K562 (cell line): ENCODE measurements around the gene MAP1LC3B2. TPM values are rescaled to one million over a fixed set of nuclear protein-coding genes. Genes with fewer than 3 reads are reported as not detected.

ENCODE experiments used
- DEAF1 ChIP-seq: fragments of 450-650 bp; formaldehyde crosslinking; IDR thresholded peaks from 2 replicates; pipeline ENCODE4 v1.4.0; 2020; ENCODE audit warnings: mild to moderate bottlenecking, moderate library complexity
- LCOR ChIP-seq: sonication (generic); formaldehyde crosslinking; IDR thresholded peaks from 2 replicates; pipeline ENCODE4 v1.8.0; 2022; ENCODE audit warnings: mild to moderate bottlenecking, missing genetic modification reagents
- RAD21 ChIP-seq, 2 experiments: fragments of 250-450 bp in 1 of 2; fragments of 450-650 bp in 1 of 2; sonication (Bioruptor Pico) in 1 of 2; formaldehyde crosslinking in 1 of 2; IDR thresholded peaks in 1 of 2; conservative IDR thresholded peaks in 1 of 2; 2 replicates each; pipeline versions ENCODE4 v1.4.0 to v1.8.0; 2020 to 2022; ENCODE audit warnings: mild to moderate bottlenecking in 2 of 2, moderate library complexity in 1 of 2
- REST ChIP-seq, 2 experiments: fragments of 450-650 bp; formaldehyde crosslinking in 1 of 2; IDR thresholded peaks; 2 replicates each; pipeline versions ENCODE4 v1.4.0 to v1.6.1; 2014 to 2020; ENCODE audit warnings: mild to moderate bottlenecking in 2 of 2, borderline replicate concordance in 1 of 2, low read depth in 1 of 2
- SOX6 ChIP-seq: fragments of 450-650 bp; IDR thresholded peaks from 2 replicates; pipeline ENCODE4 v1.6.1; 2014; ENCODE audit warnings: mild to moderate bottlenecking
- SRF ChIP-seq, 2 experiments: fragments of 250-450, 450-650 bp in 1 of 2; sonication (Bioruptor Pico) in 1 of 2; sonication (generic) in 1 of 2; formaldehyde crosslinking; IDR thresholded peaks; 2 replicates each; pipeline versions ENCODE4 v1.5.0 to v1.5.1; 2020 to 2022; ENCODE audit warnings: mild to moderate bottlenecking in 1 of 2, missing genetic modification reagents in 1 of 2
- USF1 ChIP-seq: sonication (generic); formaldehyde crosslinking; IDR thresholded peaks from 2 replicates; pipeline ENCODE4 v1.9.0; 2022; ENCODE audit warnings: mild to moderate bottlenecking, missing genetic modification reagents
- ZNF133 ChIP-seq: fragments of 250-450 bp; sonication (Bioruptor Pico); IDR thresholded peaks from 2 replicates; pipeline ENCODE4 v1.4.0; 2020; ENCODE audit warnings: mild to moderate bottlenecking
- ZNF146 ChIP-seq: IDR thresholded peaks from one replicate; pipeline ENCODE4 v1.6.1; 2018; ENCODE audit warnings: missing compliant biosample characterization; ENCODE audit not compliant: unreplicated experiment
- ZNF239 ChIP-seq: fragments of 250-450 bp; sonication (Bioruptor Pico); IDR thresholded peaks from 2 replicates; pipeline ENCODE4 v1.4.0; 2020; ENCODE audit warnings: mild to moderate bottlenecking
- ZNF384 ChIP-seq: IDR thresholded peaks from 2 replicates; pipeline ENCODE4 v1.6.1; 2012; ENCODE audit warnings: low read depth, low read length, improper control_type of control experiment
- ZZZ3 ChIP-seq: fragments of 450-650 bp; IDR thresholded peaks from 2 replicates; pipeline ENCODE4 v1.6.1; 2016; ENCODE audit warnings: antibody characterized with exemption, mild to moderate bottlenecking, moderate library complexity
- polyA plus RNA-seq, 8 experiments: library from polyadenylated mRNA; depleted of rRNA in 4 of 8; stranded (reverse) in 5 of 8; unstranded in 3 of 8; fragments of >200 nt; fragmentation: Nextera tagmentation in 2 of 8; fragmentation: Illumina TruSeq in 1 of 8; extraction: Ambion mirVana in 2 of 8; extraction: Trizol in 1 of 8; gene quantifications; 2 replicates each; pipeline versions ENCODE4 v1.2.1 to v1.2.3, GENCODE V29; 2011 to 2014; ENCODE audit warnings: inconsistent platforms in 1 of 8, missing spikeins in 1 of 8
- total RNA-seq, 7 experiments: library from RNA; depleted of rRNA in 6 of 7; stranded (reverse); fragments of >200 nt in 6 of 7; fragmentation: Illumina TruSeq in 2 of 7; extraction: Trizol in 2 of 7; gene quantifications; 2 replicates each; pipeline versions ENCODE4 v1.2.1 to v1.2.3, GENCODE V29; 2011 to 2021; ENCODE audit warnings: low replicate concordance in 1 of 7
- TF ChIP-seq, protein P1 (sequence below), 3 experiments: fragments of 200-800 bp in 1 of 3; sonication (Bioruptor generic) in 1 of 3; sonication (generic) in 1 of 3; formaldehyde crosslinking in 1 of 3; IDR thresholded peaks; 2 replicates each; pipeline versions ENCODE4 v1.6.1 to v1.8.0; 2016 to 2022; ENCODE audit warnings: mild to moderate bottlenecking in 2 of 3, missing compliant biosample characterization in 2 of 3, missing genetic modification characterization in 2 of 3, missing genetic modification reagents in 1 of 3

MAP1LC3B2 gene
- total and polyA plus RNA-seq, 9 of the 15 experiments (the other 6 are each of a cell fraction or from before 2014, with no cell fraction given) = 0.53 to 2.8 (median 0.76) TPM; not detected in 2

DNA sequence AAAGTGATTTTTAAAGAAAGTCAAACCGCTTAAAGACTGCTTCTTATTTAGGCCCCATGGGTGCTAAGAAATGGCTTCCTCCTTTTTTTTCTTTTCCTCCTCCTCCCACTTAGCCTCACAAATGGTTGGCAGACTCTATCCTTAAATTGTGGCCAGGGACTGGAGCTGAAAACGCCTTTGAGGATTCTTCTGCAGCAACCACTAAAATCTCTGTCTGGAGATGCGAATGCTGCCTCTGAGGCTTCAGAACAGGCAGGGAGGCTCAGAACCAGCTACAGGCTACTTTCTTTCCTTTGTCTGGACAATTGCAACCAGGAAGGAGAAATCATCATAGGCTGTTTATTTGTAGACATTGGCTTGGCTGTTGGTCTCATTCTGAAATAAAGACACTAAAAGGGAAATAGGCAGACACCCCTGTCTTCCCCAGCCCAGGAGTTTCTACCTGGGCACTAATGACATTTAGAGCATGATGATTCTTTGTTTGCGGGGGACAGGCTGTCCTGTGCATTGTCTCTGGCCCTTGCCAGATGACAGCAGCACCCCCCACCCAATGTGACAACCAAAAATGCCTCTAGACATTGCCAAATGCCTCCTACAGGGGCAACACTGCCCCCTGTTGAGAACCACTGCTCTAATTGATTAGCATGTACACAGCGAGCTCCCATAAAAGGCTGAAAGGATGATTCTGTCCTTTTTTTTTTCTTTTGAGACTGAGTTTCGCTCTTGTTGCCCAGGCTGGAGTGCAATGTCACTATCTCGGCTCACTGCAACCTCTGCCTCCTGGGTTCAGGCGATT lies 50.3 kb downstream of the MAP1LC3B2 start (continued):
- TF ChIP-seq ZZZ3 = no peak
- TF ChIP-seq, protein P1, sequence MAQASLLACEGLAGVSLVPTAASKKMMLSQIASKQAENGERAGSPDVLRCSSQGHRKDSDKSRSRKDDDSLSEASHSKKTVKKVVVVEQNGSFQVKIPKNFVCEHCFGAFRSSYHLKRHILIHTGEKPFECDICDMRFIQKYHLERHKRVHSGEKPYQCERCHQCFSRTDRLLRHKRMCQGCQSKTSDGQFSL (CRISPR knock-in tag; IDR thresholded peaks at IDR 0.05) = peak; percentile 87
- TF ChIP-seq, protein P1 (tag; IDR thresholded peaks at IDR 0.05) = 0 out of 4 replicates have a peak, but pooled peaks of 1 of the 2 experiments have one; percentile 45
- no peak for TF ChIP-seq ZNF239 (CRISPR knock-in tag)
- TF ChIP-seq RAD21 (CRISPR knock-in tag; conservative IDR thresholded peaks at IDR 0.05 in 1 of 2, IDR thresholded peaks at IDR 0.05 in 1 of 2) = peak; percentile 45 to 84
- peak in 1 of 2 experiments; percentile 44; a peak in 1 of 4 replicates for TF ChIP-seq SRF (CRISPR knock-in tag; IDR thresholded peaks at IDR 0.05)
- 0 out of 2 replicates have a peak, but pooled peaks have one; percentile 52 for TF ChIP-seq LCOR (CRISPR knock-in tag)
- TF ChIP-seq ZNF146 = no peak
- no peak for TF ChIP-seq USF1
- TF ChIP-seq ZNF384 = peak; percentile 69; the same call in 1 of the 2 replicates
- peak; percentile 23; the same call in 1 of the 2 replicates for TF ChIP-seq SOX6
- peak; percentile 21; the same call in 1 of the 2 replicates for TF ChIP-seq DEAF1 (CRISPR knock-in tag)
- no peak for TF ChIP-seq ZNF133 (CRISPR knock-in tag)
- peak; percentile 60 for TF ChIP-seq REST (IDR thresholded peaks at IDR 0.05; ENCODE audit: borderline replicate concordance)
- TF ChIP-seq REST (CRISPR knock-in tag; IDR thresholded peaks at IDR 0.05; ENCODE audit: low read depth) = no peak
